ENCODE data around the gene TNS2.
A peak's percentile ranks its signal among the peaks of the same experiment; 100 is the strongest.

TNS2 gene

GRCh38 chr12:53042607-53043454, 7.0 kb upstream of the TNS2 start:
- no peak for DNase-seq (ENCODE audit: low spot score)

DNA sequence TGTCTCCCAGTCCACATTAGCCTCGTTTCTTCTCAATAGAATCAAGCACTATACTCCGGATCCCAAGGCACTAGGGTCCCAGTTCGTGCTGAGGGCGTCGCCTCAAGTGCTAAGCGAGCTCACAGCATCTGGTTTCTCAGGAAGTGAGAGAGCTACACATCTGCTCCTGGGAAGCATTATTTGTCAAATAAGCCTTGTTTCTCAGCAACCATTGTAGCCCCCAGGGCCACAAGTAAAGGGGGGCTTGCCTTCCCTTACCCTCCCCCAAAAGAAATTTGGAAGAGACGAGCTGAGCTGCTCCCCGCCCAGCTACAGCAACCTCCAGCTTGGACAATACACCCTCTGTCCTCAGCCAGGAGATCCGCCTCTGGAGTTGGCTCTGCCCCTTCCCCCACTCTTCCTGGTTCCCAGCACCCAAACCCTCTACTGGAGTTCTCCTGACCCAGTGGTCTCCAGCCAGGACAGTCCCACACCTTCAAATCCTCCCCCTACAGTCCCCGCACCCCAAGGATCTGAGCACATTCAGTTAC, 5.7 kb upstream of the TNS2 start:
- DNase-seq (ENCODE audit: low spot score), result peak; percentile 77

DNA sequence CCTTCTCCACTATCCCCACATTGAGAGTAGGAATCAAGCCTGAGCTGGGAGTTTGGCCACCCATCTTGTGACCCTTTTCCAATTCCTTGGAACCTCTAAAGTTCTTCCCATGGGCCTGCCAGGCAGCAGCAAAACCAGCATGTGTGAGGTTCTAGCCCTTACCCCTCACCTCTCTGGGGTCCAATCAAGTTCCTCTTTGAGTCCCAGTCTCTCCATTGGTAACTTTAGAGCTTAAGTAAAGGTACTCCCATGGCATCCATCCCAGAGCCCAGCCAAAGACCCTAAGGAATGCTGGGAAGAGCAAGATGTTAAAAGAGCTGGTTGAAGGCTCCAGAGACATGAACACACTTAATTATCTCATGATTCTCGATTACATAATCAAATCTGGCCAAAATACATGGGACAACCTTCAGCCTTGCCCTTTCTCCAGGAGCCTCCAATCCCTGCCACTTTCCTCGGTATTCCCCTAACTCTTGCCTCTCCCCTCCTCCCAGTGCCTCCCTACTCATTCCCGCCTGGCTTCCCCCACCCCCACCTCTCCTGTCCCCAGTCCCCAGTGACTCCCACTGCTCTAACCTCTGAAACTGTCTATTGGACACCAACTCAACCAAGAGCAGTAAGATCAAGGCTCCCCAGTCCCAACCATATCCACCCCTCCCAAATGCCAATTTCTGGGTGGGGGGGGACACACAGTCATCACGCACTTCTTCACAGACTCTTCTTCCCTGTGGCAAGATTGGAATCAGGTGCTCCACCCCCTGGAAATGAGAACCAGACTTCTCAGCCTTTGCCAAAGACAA, 4.8 kb upstream of the TNS2 start:
- no peak for DNase-seq (ENCODE audit: low spot score)

- DNase-seq (ENCODE audit: low spot score), result no peak
Observed at GRCh38 chr12:53045696-53046045, 4.2 kb upstream of the TNS2 start.

DNA sequence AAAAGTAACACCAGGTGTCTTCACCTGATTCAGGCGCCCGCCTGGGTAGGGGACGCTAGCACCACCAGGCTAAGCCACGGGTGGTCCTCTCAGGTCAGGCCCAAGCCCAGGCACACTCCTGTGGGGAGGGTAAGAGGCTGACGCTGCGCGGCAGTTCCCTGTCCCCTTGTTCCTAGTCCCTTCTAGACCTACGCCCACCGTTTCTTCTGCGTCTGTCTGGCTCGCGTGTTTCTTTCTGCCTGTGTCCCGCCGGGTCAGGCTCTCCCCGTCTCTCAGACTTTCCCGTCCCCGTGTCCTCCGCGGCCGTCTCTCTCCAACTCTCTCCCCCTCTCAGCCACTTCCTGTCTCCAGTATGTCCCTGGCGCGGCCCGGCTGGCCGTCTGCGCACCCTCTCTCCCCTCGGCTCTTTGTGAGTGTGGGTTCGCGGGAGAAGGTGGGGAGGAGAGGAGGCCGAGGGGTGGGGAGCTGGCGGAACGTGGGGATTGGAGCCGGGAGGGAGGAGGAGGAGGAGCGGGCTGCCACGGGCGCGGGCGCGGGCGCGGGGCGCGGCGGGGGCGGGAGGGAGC, 3.1 kb upstream of the TNS2 start:
- peak; percentile 91 for DNase-seq (ENCODE audit: low spot score)

GRCh38 chr12:53047221-53048032, 2.4 kb upstream of the TNS2 start:
- DNase-seq (ENCODE audit: low spot score), result peak; percentile 77

DNA sequence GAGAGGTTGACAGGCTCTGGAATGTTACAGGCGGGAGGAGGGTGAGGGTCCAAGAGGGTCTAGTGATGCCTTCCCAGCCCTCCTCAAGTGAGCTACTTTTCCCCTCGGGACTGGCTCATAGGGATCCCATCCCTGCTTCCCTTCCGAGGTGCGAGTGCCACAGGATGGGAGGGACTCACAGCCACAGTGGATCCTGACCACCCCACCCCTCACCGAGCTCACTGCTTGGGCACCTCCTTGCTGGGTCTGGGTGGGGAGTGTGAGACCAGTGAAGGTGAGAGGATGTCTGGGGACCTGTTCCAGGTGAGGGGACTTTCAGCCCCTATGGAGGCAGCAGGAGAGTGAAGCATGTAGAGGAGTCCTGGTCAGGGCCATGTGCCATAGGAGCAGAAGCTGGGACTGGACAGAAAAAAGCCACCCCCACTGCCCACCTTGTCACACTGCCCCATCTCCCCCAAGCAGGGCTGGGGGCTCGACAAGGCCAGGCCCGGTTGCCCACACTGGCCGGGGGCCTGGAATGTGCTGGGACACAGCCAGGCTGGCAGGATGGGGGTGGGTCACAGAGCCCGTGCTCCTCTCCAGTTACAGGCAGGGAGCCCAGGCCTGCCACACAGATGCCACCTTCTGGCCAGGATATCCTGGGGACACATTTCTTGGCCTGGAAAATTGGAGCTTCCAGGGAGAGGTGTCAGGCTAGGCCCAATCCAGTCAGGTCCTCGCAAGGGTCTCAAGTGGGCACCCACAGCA, 1.7 kb upstream of the TNS2 start:
- DNase-seq (ENCODE audit: low spot score), result peak; percentile 57

- no peak for DNase-seq (ENCODE audit: low spot score)
Observed at GRCh38 chr12:53048780-53049401, 974 bp upstream of the TNS2 start.

DNA sequence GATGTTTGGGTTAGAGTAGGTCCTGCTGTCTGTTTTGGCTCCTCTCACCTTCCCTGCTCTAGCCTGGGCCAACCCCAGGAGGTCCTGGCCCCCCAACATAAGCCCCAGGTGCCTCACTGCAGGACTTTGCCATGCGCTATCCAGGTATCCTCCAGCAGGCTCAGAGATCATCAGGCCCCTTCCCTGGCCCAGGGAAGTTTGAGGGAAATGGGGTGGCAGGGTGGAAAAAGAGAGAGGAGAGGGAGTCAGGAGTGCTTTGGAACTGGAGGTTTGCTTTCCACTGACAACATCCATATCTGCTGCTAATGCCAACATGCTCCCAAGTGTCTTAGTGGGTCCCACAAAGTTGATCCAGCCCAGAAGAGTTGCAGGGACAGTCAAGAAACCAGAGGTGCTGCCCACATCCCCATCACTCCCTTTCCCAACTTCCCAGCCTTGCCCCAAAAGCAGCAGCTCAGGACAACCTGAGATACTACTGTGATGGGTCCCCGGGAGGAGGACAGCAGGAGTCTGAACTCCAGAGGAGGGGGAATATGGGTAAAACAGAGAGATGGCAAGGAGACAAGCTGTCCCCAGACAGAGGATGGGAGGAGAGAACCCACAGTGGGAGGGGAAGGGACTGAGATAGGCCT, 677 bp downstream of the TNS2 start:
- no peak for DNase-seq (ENCODE audit: low spot score)

- DNase-seq (ENCODE audit: low spot score), result peak; percentile 95
Observed at GRCh38 chr12:53051058-53051880, 1.4 kb downstream of the TNS2 start.

DNA sequence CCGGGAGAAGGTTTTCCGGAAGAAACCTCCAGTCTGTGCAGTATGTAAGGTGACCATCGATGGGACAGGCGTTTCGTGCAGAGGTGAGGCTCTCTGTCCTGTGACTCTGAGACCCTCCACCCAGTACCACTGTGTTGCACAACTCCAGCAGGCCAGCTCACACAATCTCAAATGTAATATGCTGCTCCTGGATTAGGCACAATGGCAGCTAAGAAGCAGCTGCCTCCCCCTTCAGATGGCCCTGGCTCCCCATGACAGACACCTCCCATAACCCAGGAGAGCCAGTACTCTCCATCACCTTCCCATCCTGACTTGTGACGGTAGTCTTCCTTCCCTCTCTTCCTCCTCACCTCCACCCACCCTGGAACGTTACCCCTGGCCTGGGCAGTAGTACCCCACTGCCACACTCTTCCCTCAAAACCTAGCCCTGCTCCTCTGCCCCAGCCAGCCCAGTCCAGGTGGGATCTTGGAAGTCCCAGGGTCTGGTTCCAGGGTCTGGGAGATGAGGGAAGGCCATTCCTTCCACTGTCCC, 2.1 kb downstream of the TNS2 start:
- DNase-seq (ENCODE audit: low spot score), result no peak

- peak; percentile 96 for DNase-seq (ENCODE audit: low spot score)
Observed at GRCh38 chr12:53052419-53053217, 2.8 kb downstream of the TNS2 start.

- DNase-seq (ENCODE audit: low spot score), result peak; percentile 77
Observed at GRCh38 chr12:53053218-53054111, 3.6 kb downstream of the TNS2 start.

GRCh38 chr12:53054112-53054878, 4.4 kb downstream of the TNS2 start:
- DNase-seq (ENCODE audit: low spot score), result peak; percentile 96

- no peak for DNase-seq (ENCODE audit: low spot score)
Observed at GRCh38 chr12:53055471-53056266, 5.8 kb downstream of the TNS2 start.
